AG10803 (cell line): ENCODE measurements around the gene GALNT17.
"Not testable (repeated sequence)": the region's sequence is repeated elsewhere in the genome, so short reads cannot be mapped to it uniquely, and the experiment has no call there.

Experiments used
- DNase-seq: peaks from one replicate; pipeline ENCODE4 v3.0.0; 2010; ENCODE audit warnings: low read depth
- H3K4me3 ChIP-seq: 2 replicates; pipeline ENCODE4 v1.5.1; 2011; ENCODE audit warnings: mild to moderate bottlenecking, low read length, control low read depth
- CTCF ChIP-seq: conservative IDR thresholded peaks from 2 replicates; pipeline ENCODE4 v1.5.1; 2011; ENCODE audit warnings: mild to moderate bottlenecking, low read length, control low read depth, inconsistent platforms

Gene GALNT17

GRCh38 chr7:71210220-71210619 lies 78.3 kb downstream of the GALNT17 start:
- H3K4me3 ChIP-seq, result no peak overlapping the region
- DNase-seq, result no peak
- TF ChIP-seq CTCF, result no peak

DNA sequence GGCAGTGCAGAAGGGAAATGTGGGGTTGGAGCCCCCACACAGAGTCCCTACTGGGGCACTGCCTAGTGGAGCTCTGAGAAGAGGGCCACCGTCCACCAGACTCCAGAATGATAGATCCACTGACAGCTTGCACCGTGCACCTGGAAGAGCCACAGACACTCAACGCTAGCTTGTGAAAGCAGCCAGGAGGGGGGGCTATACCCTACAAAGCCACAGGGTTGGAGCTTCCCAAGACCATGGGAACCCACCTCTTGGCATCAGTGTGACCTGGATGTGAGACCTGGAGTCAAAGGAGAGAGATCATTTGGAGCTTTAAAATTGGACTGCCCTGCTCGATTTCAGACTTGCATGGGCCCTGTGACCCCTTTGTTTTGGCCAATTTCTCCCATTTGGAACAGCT lies 80.5 kb downstream of the GALNT17 start:
- H3K4me3 ChIP-seq, DNase-seq: not testable (repeated sequence)

- TF ChIP-seq CTCF, result no peak
- no peak for DNase-seq
Measured at GRCh38 chr7:71216211-71216610, 84.3 kb downstream of the GALNT17 start.

GRCh38 chr7:71220210-71220695 lies 88.3 kb downstream of the GALNT17 start:
- no peak for TF ChIP-seq CTCF
- H3K4me3 ChIP-seq, result no peak overlapping the region
- no peak for DNase-seq

More at GRCh38 chr7:71216211-71216610, 84.3 kb downstream of the GALNT17 start:
- no peak overlapping the region for H3K4me3 ChIP-seq

GRCh38 chr7:71221049-71221448 lies 89.1 kb downstream of the GALNT17 start:
- no peak for DNase-seq
- no peak overlapping the region for H3K4me3 ChIP-seq
- no peak for TF ChIP-seq CTCF

DNA sequence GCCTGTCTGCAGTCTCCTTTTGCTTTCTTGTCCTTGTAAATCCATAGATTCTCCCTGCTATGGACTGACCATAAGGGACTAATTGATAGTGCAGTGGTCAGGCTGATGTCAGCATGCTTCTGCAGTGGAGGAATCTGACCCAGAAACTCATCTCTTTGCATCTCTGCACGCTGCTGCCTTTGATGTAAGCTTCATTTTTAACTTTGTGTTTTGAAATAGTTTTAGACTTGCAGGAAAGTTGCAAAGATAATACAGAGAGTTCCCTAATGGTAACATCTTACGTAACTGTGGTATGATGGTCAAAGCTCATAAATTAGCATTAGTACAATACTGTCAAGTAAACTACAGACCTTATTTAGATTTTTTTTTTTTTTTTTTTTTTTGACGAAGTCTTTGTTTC lies 89.6 kb downstream of the GALNT17 start:
- H3K4me3 ChIP-seq, result no peak overlapping the region
- no peak for DNase-seq
- no peak for TF ChIP-seq CTCF

DNA sequence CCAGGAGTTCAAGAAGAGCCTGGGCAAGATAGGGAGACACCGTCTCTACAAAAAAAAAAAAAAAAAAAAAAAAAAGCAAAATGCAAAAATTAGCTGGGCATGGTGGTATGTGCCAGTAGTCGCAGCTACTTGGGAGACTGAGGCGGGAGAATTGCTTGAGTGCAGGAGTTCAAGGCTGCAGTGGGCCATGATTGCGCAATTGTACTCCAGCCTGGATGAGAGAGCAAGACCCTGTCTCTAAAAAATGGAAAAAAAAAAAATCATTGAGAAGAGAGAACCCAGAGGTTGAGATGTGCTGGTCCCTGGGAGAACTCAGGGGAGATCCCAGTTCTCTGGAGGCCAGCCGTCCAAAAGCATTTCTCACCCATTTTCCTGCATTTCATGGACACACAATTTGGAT lies 95.2 kb downstream of the GALNT17 start:
- no peak overlapping the region for H3K4me3 ChIP-seq
- no peak for TF ChIP-seq CTCF
- no peak for DNase-seq

- TF ChIP-seq CTCF, result no peak
- DNase-seq, result no peak
- H3K4me3 ChIP-seq, result no peak overlapping the region
Measured at GRCh38 chr7:71229148-71229547, 97.2 kb downstream of the GALNT17 start.
